ENCODE results near the gene RXRA.

RXRA gene

DNA sequence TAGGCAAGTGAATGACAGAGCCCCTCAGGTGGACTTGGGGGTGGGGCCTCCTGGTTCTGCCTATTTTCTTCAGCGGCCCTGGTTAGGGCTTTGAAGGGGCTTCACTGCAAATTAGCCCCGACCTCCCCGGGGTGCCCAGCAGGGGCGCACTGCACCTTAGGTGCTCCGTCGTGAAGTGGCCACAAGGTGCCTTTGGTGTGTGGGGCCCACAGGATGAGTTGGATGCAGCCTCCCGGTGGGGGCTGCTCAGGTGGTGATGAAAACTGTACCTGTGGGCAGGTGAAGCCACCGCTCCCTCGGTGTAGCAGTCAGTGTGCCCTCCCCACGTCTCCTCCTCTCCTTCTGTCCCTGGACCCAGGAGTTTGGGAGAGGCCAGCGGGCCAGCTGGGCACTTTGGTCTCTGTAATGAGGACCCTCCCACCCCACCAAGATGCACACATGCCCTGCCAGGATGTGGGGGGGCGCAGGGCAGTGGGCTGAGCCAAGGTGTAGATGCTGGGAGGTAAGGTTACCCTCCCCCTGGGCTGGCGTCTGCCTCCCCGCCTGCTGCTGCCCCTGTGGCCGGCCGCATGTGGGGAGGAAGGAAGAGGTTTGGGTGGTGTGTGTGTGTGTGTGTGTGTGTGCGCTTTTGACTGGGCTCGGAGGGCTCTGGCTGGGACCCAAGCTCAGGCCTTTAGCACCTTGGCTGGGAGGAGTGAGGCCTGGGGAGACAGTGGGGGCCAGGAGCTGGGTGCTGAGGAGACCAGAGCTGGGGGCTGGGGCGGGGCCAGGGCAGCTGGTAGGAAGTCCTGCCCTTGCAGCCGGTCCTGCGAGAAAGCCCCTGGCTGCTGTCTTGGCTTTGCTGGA lies 55.6 kb downstream of the RXRA start:
- DNase-seq (ENCODE audit: low read depth, low spot score), result no peak

DNA sequence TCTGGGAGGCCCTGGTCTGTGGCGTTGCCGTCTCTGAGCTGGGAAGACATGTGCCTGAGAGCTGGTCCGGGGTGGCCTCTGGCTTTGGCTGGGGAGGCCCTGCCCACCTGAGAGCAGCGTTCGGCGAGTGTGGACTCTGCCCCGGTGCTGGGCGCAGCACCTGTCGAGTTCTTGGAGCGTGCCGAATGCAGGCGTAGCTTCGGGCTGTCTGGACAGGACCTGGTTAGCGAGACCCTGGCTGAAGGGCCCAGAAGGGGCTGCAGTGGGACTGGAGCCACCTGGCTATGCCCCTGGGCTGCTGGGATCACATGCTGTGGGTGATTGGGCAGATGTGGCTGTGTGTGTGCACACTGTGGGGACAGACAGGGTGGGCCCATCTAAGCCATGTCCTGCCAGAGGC lies 56.5 kb downstream of the RXRA start:
- DNase-seq (ENCODE audit: low read depth, low spot score), result no peak

DNA sequence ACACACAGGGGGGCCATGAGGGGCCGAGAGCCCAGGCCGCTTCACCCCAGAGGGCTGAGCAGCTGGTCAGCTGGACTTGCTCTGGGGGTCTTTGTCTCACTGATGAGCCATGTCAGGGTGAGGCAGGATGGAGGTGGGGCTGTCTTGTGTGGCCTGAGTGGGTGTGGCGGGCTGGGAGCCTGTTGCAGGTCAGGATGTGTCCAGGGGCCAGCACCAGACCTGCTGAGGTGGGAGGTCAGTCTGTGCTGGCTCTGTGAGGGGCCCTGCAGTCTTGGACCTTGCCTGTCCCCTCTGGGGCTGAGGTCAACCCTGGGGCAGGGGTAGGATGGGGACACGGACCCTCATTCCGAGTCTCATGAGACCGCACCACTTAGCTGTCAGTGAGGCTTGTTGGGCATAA lies 56.9 kb downstream of the RXRA start:
- no peak for DNase-seq (ENCODE audit: low read depth, low spot score)

DNA sequence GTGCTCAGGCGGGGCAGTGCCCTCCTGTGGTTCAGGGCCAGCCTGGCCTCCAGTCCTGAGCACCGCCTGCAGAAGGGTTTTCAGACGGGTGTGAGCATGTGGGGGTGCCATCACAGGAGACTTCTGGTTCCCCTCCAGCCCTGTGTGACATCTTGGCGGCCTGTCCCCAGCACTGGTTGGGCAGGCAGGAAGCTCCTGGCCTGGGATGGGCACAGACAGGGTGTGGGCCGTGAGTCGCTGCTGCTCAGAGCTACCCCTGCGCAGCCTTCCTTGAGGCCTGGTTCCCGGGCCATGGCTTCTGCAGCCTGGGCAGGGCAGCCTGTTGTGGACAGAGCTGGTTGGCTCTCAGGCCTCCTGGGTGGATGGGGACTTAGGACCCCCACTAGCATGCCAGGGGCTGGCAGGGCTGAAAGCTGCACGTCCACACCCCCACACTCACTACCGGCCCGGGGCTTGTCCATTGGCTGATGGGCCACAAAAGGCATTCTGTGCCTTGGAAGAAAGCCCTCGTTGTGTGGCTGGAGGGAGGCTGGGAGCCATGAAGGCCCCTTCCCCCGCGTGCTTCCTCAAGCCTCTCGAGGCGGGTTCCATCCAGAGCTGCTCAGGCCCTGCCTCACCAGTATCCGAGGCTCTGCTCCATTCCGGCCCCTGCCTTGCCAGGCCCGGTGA lies 58.7 kb downstream of the RXRA start:
- DNase-seq (ENCODE audit: low read depth, low spot score), result no peak

DNA sequence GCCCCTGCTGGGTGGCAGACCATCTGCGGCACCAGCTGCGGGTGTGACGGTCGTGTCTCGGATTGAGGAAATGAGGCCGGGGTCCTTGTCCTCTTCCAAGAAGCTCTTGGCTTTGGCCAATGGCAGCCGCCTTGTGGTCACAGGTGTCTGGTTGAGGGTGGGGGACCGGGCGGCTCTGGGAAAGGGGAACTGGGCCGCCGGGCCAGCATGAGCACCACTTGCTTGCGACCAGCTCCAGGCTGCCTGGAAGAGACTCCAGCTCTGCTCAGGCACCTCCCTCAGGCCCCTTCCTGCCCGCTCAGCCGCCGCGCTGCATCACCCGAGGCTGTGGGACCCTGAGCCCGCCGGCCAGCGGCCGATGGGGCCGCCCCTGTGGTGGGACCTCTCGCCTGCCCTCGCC lies 59.7 kb downstream of the RXRA start:
- DNase-seq (ENCODE audit: low read depth, low spot score), result no peak

DNA sequence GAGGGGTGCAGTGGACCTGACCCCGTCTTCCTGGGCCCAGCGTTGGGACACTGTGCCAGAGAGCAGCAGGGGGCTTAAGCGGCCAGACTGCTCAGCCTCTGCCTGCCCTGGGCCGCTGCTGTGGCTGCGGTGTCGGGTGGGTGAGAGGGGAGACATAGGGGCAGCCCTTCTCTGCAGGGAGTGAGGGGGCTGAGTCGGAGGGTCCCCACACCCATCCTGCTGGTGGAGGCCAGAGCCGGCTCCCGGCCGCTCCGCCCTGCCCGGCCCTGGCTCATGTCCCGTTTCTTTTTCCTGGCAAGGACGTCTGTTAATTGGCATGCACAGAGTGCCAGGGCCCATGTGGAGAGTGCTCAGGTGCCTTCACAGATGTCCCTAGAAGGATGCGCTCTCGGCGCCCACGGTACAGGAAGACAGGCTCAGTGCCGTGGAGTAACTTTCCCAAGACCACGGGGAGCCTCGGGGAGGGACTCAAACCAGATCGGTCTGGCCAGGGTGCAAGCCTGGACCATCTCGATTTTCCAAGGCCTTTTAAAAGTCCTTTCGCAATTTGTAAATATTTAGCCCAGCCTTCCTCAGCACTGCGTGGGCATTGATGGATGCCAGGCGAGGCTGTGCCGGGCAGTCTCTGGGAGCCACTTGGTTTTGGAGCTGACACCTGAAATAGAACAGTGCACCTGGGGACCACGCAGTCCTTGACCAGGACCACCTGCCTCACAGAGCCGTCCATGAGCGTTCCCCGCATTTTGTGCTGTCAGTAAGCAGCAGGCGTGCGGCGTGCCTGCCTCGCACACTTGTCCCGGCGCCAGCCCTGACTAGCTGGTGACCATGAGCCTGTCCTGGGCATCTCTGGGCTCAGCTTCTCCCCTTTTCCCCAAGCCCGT lies 60.9 kb downstream of the RXRA start:
- no peak for DNase-seq (ENCODE audit: low read depth, low spot score)

DNA sequence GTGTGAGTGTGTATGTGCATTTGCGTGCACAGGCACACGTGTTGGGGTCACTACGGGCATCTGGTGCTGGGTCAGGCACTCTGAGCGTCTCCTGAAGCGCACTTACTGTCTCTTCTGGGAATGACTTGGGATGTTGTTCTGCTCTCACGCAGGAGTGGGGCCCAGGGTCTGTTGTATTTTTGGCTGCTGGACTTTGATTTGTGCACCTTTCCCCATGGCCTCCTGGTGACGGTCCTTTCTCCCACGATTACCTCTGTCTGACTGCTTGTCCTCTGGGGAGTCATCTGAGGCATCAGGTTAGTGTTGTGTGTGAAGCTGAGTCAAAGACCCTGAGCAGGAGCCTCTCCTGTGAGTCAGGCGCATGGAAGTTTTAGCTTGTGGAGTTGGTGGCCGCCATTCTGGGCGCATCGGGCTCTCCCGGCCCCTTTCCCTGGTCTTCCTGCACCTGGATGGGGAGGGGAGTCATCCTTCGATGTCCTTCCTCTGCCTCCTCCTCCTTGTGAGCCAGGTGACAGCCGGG lies 62.1 kb downstream of the RXRA start:
- no peak for DNase-seq (ENCODE audit: low read depth, low spot score)

DNA sequence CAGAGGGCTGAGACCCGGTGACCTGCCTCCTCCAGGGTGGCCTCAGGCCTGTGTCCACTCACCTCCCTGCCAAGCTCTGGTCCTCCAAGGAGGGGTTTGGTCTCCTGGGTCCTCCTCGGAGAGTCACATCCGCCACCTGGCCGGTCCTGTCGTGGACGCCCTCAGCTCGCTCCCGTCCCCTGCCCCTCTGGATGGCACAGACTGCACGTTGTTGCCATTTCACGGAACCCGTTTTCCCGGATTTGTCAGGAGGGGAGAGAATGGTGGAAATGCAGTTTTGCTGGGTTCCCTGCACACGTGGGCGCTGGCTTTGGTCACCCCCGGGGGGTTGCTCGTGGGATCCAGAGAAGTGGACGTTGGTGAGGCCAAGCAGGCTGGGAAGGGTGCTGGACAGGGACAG lies 62.7 kb downstream of the RXRA start:
- DNase-seq (ENCODE audit: low read depth, low spot score), result no peak

DNA sequence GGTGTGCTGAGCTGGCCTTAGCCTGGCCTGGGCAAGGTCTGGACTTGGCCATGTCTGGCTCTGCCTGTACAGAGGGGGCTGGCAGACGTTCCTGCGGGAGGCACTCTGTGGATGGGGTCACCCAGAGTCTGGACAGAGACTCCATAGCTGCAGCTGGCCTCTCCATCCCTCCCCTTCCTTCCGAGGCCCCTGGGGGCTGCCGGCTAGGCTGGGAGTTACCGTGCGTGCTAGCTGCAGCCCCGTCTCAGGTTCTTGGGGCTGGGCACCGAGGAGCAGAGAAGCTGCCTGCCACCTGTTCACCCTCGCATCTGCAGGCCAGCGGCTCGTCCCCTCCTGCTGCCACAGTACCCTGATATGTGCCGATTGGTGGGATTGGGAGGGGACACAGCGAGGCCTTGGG lies 63.4 kb downstream of the RXRA start:
- no peak for DNase-seq (ENCODE audit: low read depth, low spot score)

DNA sequence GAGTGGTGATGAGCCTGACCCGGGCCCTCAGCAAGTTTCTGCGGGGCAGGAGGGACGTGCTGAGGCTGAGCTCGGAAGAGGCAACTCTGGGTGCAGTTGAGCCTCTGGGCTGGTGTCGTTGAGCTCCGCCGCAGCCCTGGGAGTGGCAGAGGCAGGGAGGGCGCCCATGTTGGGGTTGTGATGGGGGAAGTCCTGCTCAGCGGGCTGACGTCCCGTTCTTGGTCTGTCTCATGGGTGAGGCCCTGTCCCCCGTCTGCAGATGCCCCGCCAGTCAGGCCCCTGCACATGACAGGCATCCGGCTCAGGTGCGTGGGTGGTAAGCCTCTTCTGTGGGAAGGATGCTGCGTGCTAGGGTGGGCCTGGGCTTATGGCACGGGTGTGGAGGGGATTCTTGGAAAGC lies 64.3 kb downstream of the RXRA start:
- peak; percentile 46 for DNase-seq (ENCODE audit: low read depth, low spot score)

DNA sequence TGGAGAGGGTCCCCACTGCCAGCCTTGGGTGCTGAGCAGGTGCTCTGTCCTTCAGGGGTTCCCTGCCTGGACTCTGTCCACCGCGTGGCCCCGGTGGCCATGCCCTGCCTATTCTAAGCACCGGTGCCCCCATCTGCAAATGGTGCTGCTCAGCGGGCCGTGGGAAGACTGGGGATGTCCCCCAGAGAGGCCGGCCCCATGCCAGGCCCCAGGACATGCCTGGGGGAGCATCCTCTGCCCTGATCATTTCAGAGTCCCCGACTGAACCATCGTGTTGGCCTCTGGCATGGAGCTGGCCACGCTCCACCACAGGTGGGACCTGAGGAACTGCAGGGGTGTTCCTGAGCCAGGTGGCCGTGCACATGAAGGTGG lies 64.7 kb downstream of the RXRA start:
- DNase-seq (ENCODE audit: low read depth, low spot score), result no peak

DNA sequence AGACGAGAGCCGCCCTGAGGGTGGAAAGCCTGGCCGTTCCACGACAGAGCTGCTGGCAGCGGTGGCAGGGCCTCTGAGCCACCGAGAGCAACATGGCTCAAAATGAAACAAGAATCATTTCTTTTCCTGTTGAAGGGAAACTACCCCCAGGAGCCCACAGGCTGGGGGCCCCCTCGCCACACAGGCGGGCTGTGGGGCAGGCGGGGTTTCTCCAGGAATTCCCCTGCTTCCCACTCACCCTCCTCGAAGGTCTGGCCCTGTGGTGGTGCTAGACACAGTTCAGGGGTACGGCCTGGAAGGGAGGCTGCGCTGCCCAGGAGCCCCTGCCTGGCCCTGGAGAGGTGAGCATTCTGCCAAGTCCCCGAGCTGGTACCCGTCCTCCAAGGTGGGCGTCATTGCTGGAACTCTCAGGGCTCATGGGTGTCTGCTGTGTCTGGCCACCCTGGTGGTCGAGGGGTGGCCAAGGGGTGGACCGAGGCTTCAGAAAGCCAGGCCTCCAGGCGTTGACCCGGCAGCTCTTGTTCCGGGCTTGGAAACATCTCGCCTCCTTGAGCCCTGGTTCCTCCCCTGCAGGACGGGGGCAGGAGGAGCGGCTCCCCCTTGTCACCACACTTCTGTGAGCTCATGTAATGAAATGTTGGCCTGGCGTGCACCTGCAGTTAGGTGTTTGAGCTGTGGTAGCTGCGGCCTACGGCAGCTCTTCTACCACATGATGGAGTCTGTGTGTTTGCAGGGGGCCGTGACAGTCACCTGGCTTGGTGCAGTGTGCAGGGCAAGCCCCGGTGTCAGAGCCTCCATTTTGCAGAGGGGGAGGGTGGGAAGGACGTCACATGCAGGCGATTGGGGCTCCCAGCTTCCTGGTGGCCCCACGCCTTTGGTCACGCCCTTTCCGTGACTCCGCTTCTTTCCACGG lies 65.3 kb downstream of the RXRA start:
- peak; percentile 45 for DNase-seq (ENCODE audit: low read depth, low spot score)

DNA sequence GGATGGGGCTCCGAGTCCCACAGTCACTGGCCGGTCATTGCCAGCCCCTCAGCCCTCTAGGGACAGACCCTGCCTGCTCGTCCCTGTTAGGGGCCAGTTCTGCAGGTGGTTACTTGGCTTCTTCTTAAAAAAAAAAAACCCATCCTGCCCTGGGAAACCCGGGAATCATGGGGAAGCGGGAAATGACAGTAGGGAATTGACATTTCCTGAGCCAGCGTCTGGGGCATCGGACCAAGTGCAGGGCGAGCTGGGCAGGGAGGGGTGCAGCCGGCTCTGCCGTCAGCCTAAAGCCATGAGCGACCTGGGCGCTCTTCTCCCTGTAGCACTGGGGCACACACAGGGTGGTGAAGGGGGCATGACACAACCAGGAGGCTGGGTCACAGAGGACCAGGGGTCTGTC lies 66.6 kb downstream of the RXRA start:
- no peak for DNase-seq (ENCODE audit: low read depth, low spot score)

DNA sequence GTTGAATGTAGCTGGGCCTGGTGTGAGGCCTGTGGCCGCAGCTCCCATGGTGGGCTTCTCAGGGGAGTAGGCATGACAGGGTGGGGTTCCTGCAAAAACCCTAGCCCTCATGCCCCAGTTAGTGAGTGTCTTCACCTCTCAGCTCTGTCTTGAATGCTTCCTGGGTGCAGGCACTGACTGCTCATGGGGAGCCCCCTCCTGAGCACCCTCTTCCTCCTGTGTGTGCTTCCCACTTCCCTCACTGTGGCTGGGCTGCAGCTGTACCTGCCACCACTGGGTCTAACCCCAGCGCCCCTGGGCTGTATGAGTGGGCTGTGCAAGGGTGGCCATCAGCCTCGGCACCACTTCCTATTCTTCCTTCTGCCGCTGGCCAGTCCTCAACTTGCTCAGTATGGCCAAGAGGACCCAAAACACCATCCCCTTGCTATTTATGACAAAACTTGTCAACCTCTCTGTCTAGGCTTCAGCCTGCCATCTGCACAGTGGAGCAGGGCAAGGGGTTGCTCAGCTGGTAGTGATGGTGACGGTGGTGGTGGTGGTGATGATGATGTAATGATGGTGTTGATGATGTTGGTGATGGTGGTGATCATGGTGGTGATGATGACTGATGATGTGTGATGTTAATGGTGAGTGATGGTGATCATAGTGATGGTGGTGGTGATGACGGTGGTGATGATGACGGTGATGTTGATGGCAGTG lies 67.5 kb downstream of the RXRA start:
- DNase-seq (ENCODE audit: low read depth, low spot score), result no peak

DNA sequence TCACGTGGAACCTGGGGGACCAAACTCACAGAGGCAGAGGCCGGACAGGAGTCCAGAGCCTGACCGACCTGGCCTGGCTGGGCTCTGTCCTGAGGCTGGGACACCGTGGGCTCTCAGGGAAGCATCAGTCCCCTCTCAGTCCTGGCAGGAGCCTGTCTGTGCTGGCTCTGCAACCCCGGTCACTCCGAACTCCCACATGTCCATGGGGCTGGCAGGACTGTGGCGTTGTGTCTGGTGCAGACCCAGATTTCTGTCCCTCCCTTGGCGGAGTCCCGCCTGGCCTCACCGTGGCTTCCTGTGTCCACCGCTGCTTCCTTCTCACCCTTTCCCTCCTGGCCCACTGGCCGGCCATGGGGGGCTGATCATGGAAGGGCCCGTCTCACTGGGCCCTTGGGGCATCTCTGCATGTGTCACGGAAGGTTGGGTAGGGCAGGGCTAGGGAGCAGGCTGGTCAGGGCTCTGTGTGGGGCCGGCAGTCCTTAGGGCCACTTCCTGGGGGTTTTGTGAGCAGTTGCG lies 68.8 kb downstream of the RXRA start:
- DNase-seq (ENCODE audit: low read depth, low spot score), result no peak

DNA sequence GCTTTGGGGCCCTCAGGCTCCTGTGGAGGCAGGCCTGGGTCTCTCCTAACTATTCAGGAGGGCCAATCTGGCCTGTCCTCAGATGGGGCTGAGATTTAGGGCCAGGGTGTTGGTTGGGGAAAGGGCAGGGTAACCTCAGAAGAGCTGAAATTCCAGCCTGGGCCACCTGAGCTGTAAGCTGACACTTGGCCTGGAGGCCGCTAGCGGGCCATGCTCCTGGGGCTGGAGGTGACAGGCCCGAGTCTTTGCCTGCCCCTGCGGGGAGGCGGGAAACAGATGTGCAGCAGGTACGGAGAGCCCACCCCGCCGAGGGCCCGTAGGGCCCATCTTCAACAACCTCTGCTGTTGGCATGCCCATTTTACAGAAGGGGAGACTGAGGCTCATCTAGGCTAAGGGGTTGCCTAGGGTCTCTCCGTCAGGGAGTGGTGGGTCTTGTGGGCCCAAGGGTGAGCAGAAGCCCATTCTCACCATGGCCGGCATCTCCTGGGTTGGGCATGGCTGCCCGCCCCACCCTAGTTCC lies 69.5 kb downstream of the RXRA start:
- no peak for DNase-seq (ENCODE audit: low read depth, low spot score)

DNA sequence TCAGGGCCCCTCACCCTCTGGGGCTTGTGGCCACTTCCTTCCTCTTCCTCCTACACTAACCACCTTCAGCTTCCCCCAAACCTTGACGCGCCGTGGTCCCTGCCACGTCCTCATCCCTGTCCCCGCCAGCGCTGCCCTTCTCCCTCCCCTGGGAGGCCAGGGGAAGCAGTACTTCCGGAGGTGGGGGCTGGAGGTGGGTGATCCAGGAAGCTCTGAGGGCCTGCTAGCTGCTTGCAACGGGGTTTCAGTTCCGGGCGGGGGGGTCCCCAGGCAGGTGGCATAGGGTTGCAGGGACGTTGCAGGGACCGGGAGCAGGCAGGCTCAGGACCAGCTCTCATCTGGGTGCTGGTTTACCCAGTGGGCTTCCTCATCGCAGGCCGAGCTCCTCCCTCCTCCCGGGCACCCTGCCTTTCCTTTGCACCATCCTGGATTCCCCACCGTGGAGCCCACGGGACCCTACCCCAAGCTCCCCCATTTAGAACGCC lies 70.0 kb downstream of the RXRA start:
- DNase-seq (ENCODE audit: low read depth, low spot score), result no peak

DNA sequence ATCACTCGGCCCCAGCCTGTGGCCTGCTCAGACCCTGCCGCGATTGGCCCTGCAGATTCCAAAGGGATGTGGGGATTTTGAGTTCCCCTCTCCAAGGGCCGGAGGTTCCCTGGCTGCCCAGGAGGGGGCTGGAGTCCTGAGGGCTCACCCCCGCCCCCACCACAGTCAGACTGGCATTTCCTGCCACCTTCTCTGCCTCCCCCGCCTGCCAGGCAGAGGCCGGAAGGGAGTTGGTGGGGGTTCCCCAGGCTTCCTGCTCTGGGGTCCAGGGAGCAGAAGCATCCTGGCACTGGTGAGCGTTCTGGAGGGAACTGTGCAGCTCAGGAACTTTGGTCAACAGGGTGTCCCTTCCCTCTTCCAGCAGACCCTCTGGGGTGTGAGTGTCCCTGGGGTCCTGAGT lies 70.6 kb downstream of the RXRA start:
- no peak for DNase-seq (ENCODE audit: low read depth, low spot score)

DNA sequence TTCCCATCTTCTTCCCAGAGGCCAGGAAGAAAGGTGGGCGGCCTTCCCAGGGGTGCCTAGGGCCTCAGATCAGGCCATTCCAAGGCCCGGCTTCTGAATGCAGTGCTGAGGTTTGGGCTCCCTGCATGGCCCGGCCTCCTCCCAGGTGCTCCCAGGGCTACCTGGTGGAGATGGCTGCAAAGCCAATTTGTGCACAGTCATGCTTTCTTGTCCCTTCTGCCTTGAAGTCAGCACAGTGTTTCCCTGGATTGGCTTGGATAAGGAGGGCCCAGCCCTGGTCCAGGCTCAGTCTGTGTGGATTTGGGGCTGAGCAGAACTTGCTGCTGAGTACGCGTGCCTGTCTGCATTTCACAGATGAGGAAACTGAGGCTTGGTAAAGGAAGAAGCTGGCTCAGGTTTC lies 72.5 kb downstream of the RXRA start:
- no peak for DNase-seq (ENCODE audit: low read depth, low spot score)

Measured in activated naive CD8-positive, alpha-beta T cell treated with anti-CD3 and anti-CD28 coated beads, Interleukin-2, amount 50 U/mL, for 16 hours (primary cell).